CD4-positive, alpha-beta memory T cell (primary cell): ENCODE measurements around the gene EPHB6. TPM values are rescaled to one million over a fixed set of nuclear protein-coding genes. Genes with fewer than 3 reads are reported as not detected.

Experiments used
- CTCF ChIA-PET: fragments of 350-600 bp; sonication (Branson Sonifier 250); formaldehyde crosslinking; loops from one replicate; lab custom pipeline; 2021; ENCODE audit warnings: inconsistent platforms; ENCODE audit not compliant: partially characterized antibody; lab: Charles Lee
- POLR2A ChIA-PET: fragments of 350-600 bp; sonication (Branson Sonifier 250); formaldehyde crosslinking; loops from one replicate; lab custom pipeline; 2021; ENCODE audit not compliant: partially characterized antibody; lab: Charles Lee
- DNase-seq, 5 donors: peaks; one replicate each; pipeline versions ENCODE4 v3.0.0 to v3.0.0-alpha.2; 2020 to 2022; ENCODE audit warnings: mixed read lengths in 1 of 5
- H3K27ac ChIP-seq: one replicate; pipeline ENCODE4 v1.7.0; 2013; ENCODE audit warnings: low read depth, low read length
- H3K27me3 ChIP-seq: 2 replicates; pipeline ENCODE4 v1.7.0; 2013; ENCODE audit warnings: mild to moderate bottlenecking, low read length, moderate library complexity; ENCODE audit not compliant: insufficient read depth
- H3K36me3 ChIP-seq: 2 replicates; pipeline ENCODE4 v1.7.0; 2013; ENCODE audit warnings: mild to moderate bottlenecking, low read length, moderate library complexity; ENCODE audit not compliant: insufficient read depth
- H3K4me1 ChIP-seq: 2 replicates; pipeline ENCODE4 v1.7.0; 2013; ENCODE audit warnings: mild to moderate bottlenecking, low read length, moderate library complexity; ENCODE audit not compliant: insufficient read depth
- H3K4me3 ChIP-seq, 2 donors: one replicate each; pipeline ENCODE4 v1.7.0; 2013; ENCODE audit warnings: low read length in 2 of 2, mild to moderate bottlenecking in 1 of 2
- H3K9me3 ChIP-seq, 2 donors: one replicate each; pipeline ENCODE4 v1.7.0; 2013; ENCODE audit warnings: low read length in 2 of 2, control low read depth in 1 of 2; ENCODE audit not compliant: control insufficient read depth in 1 of 2
- H3K27ac Mint-ChIP-seq, 7 donors: one replicate each; pipeline ENCODE4 v1.8.0; 2020 to 2021; ENCODE audit warnings: mixed read lengths in 7 of 7, mild to moderate bottlenecking in 6 of 7, inconsistent platforms in 3 of 7, moderate library complexity in 3 of 7
- H3K27me3 Mint-ChIP-seq, 2 donors: one replicate each; pipeline ENCODE4 v1.8.0; 2020 to 2021; ENCODE audit warnings: mixed read lengths in 2 of 2
- H3K36me3 Mint-ChIP-seq, 2 donors: one replicate each; pipeline ENCODE4 v1.8.0; 2020 to 2021; ENCODE audit warnings: mixed read lengths in 2 of 2, inconsistent platforms in 1 of 2, mild to moderate bottlenecking in 1 of 2
- H3K4me1 Mint-ChIP-seq, 4 donors: one replicate each; pipeline ENCODE4 v1.8.0; 2020 to 2021; ENCODE audit warnings: mixed read lengths in 4 of 4, mild to moderate bottlenecking in 1 of 4
- H3K4me3 Mint-ChIP-seq, 8 donors: one replicate each; pipeline ENCODE4 v1.8.0; 2020 to 2021; ENCODE audit warnings: mixed read lengths in 8 of 8, mild to moderate bottlenecking in 7 of 8, moderate library complexity in 6 of 8, inconsistent platforms in 3 of 8
- H3K9me3 Mint-ChIP-seq, 8 donors: one replicate each; pipeline ENCODE4 v1.8.0; 2020 to 2021; ENCODE audit warnings: mixed read lengths in 8 of 8, mild to moderate bottlenecking in 5 of 8, inconsistent platforms in 3 of 8, moderate library complexity in 1 of 8
- intact Hi-C: fragments of 100-400 bp; cut with micrococcal nuclease; formaldehyde crosslinking; loops from one replicate; pipeline ENCODE4 v1.15.1; 2023
- polyA plus RNA-seq, 2 donors: library from polyadenylated mRNA; unstranded; fragments of 300-500 nt; fragmentation: Illumina TruSeq; gene quantifications; one replicate each; pipeline ENCODE4 v1.2.3, GENCODE V29; 2021
- total RNA-seq, 2 experiments: library from RNA; stranded (reverse); gene quantifications; one replicate each; pipeline ENCODE4 v1.2.3, GENCODE V29; 2021

EPHB6 gene
- total and polyA plus RNA-seq, 4 experiments from 2014 or later = 14.2 to 65.0 (median 37.9) TPM

- H3K36me3 Mint-ChIP-seq = no peaks in the 10 kb centered on the region
- no peaks in the 10 kb centered on the region for H3K9me3 ChIP-seq
- no peaks in the 10 kb centered on the region for H3K27me3 ChIP-seq
- no peaks in the 10 kb centered on the region for H3K36me3 ChIP-seq
- no peaks in the 10 kb centered on the region for H3K9me3 Mint-ChIP-seq
- H3K4me1 ChIP-seq = no peaks in the 10 kb centered on the region
- H3K4me3 ChIP-seq = no peak overlapping the region
- CTCF ChIA-PET = no interaction called here
- intact Hi-C loops = no loop called here
- H3K27ac ChIP-seq = no peak overlapping the region
- no peak for DNase-seq
- H3K4me3 Mint-ChIP-seq = no peak overlapping the region
- POLR2A ChIA-PET = no interaction called here
- no peaks in the 10 kb centered on the region for H3K4me1 Mint-ChIP-seq
- H3K27me3 Mint-ChIP-seq = peaks cover 15 to 20% of the 10 kb centered on the region in 2 donors
- no peak overlapping the region for H3K27ac Mint-ChIP-seq
Measured at GRCh38 chr7:142916508-142916907, 61.6 kb downstream of the EPHB6 start.

DNA sequence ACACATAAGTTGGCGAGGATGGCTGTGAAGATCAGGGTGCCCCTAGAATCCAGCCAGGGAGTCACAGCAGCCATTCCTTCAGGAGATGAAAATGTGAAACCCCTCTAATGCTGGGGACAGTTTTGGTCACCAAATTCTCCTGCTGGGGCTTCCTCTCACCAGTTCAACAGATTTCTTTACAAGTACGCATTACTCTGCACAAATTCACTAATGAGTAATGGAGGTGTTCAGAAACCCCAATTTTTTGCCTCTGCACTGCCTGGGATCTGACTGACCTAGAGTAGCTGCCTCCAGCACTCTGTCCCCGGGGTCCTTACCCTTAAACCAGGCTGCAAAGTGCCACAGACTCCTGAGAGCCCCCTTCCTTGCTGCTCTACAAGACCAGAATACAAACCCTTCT, 62.6 kb downstream of the EPHB6 start:
- Histone ChIP-seq H3K4me1 (no peaks in the 10 kb centered on the region), H3K36me3 (no peaks in the 10 kb centered on the region), H3K4me3 (no peak overlapping the region), H3K27ac (no peak overlapping the region), H3K27me3 (no peaks in the 10 kb centered on the region), H3K9me3 (no peaks in the 10 kb centered on the region)
- intact Hi-C loops = no loop called here
- Mint-ChIP-seq H3K4me3 (no peak overlapping the region), H3K27me3 (peaks cover 12 to 14% of the 10 kb centered on the region in 2 donors), H3K4me1 (no peaks in the 10 kb centered on the region), H3K9me3 (no peaks in the 10 kb centered on the region), H3K36me3 (no peaks in the 10 kb centered on the region), H3K27ac (no peak overlapping the region)
- ChIA-PET CTCF (no interaction called here), POLR2A (no interaction called here)
- DNase-seq = no peak

GRCh38 chr7:142918901-142919300, 64.0 kb downstream of the EPHB6 start:
- H3K4me3 Mint-ChIP-seq = no peak overlapping the region
- Histone ChIP-seq H3K4me3 (no peak overlapping the region), H3K9me3 (no peaks in the 10 kb centered on the region), H3K4me1 (no peaks in the 10 kb centered on the region), H3K27ac (no peak overlapping the region), H3K27me3 (no peaks in the 10 kb centered on the region), H3K36me3 (no peaks in the 10 kb centered on the region)
- ChIA-PET POLR2A (no interaction called here), CTCF (no interaction called here)
- no peak overlapping the region for H3K27ac Mint-ChIP-seq
- no peaks in the 10 kb centered on the region for H3K36me3 Mint-ChIP-seq
- no peak for DNase-seq
- H3K4me1 Mint-ChIP-seq = no peaks in the 10 kb centered on the region
- intact Hi-C loops = no loop called here
- H3K27me3 Mint-ChIP-seq = peaks cover 8 to 10% of the 10 kb centered on the region in 2 donors
- no peaks in the 10 kb centered on the region for H3K9me3 Mint-ChIP-seq

GRCh38 chr7:142919656-142920055, 64.8 kb downstream of the EPHB6 start:
- POLR2A ChIA-PET = no interaction called here
- CTCF ChIA-PET = no interaction called here
- no peak overlapping the region for H3K4me3 ChIP-seq
- Mint-ChIP-seq H3K4me3 (no peak overlapping the region), H3K36me3 (no peaks in the 10 kb centered on the region), H3K27ac (no peak overlapping the region), H3K27me3 (peaks cover 2 to 4% of the 10 kb centered on the region in 2 donors), H3K9me3 (no peaks in the 10 kb centered on the region), H3K4me1 (no peaks in the 10 kb centered on the region)
- no peaks in the 10 kb centered on the region for H3K27me3 ChIP-seq
- DNase-seq = no peak
- H3K27ac ChIP-seq = no peak overlapping the region
- no peaks in the 10 kb centered on the region for H3K36me3 ChIP-seq
- H3K9me3 ChIP-seq = no peaks in the 10 kb centered on the region
- H3K4me1 ChIP-seq = no peaks in the 10 kb centered on the region
- intact Hi-C loops = no loop called here

Other genes with a start within 250 kb of the EPHB6 start
- gene PRSS1, start 105.6 kb upstream of the EPHB6 start, total RNA-seq = under 1 TPM in 1 of 2 experiments, not detected in 1; 0.44 TPM
- gene PRSS1, start 105.6 kb upstream of the EPHB6 start, polyA plus RNA-seq = not detected
- not detected for gene PRSS2, start 84.1 kb upstream of the EPHB6 start, total RNA-seq
- not detected for gene PRSS2, start 84.1 kb upstream of the EPHB6 start, polyA plus RNA-seq
- gene TRPV6, start 30.7 kb downstream of the EPHB6 start, total RNA-seq = not detected
- gene TRPV6, start 30.7 kb downstream of the EPHB6 start, polyA plus RNA-seq = under 1 TPM in 1 of 2 donors, not detected in 1; 0.09 TPM
- not detected for gene TRPV5, start 78.7 kb downstream of the EPHB6 start, total RNA-seq
- not detected for gene TRPV5, start 78.7 kb downstream of the EPHB6 start, polyA plus RNA-seq
- not detected for gene LLCFC1, start 84.4 kb downstream of the EPHB6 start, total RNA-seq
- gene LLCFC1, start 84.4 kb downstream of the EPHB6 start, polyA plus RNA-seq = not detected
- under 1 TPM; 0.20 to 0.61 TPM for gene KEL, start 107.3 kb downstream of the EPHB6 start, total RNA-seq
- gene KEL, start 107.3 kb downstream of the EPHB6 start, polyA plus RNA-seq = not detected
- not detected for gene OR9A2, start 172.1 kb downstream of the EPHB6 start, total RNA-seq
- gene OR9A2, start 172.1 kb downstream of the EPHB6 start, polyA plus RNA-seq = not detected
- gene OR6V1, start 197.3 kb downstream of the EPHB6 start, total RNA-seq = not detected
- gene OR6V1, start 197.3 kb downstream of the EPHB6 start, polyA plus RNA-seq = not detected